GM04504 (cell line): ENCODE results near the gene HINT3.
"Not testable (repeated sequence)": the region's sequence is repeated elsewhere in the genome, so short reads cannot be mapped to it uniquely, and the experiment has no call there.

Experiments
- DNase-seq: peaks from one replicate; pipeline ENCODE4 v3.0.0-alpha.2; 2012; ENCODE audit warnings: low read depth

The HINT3 gene

DNA sequence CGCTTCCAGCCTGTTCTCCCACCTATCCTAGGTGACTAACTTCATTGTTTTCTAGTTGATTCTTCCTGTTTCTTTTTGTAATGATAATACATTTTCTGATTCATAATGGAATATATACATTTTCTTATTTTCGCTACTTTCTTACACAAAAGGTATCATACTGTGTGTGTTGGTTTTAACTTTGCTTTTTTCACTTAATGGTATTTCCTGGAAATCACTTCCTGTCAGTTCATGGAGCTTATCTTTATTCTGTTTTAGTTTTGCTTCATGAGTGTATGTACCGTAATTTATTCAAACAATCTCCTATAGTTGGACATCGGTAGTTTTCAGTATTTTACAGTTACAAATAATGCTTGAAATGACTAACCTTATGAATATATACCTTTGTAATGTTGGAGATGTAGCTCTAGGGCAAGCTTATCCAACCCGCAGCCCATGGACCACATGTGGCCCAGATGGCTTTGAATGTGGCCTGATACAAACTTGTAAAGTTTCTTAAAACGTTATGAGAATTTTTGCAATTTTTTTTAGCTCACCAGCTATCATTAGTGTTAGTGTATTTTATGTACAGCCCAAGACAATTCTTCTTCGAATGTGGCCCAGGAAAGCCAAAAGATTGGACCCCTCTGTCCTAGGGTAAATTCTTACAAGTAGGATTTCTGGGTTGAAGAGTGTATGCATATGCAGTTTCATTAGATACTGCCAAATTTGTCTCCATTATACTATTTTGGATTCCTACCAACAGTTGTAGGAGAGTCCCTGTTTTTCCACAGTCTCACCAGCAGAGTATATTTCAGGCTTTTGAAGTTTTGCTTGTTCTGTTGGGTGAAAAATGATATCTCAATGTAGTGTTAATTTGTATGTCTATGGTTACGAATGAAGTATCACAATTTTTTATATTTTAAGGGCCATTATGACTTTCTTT, 46.4 kb downstream of the HINT3 start:
- DNase-seq, result no peak

DNA sequence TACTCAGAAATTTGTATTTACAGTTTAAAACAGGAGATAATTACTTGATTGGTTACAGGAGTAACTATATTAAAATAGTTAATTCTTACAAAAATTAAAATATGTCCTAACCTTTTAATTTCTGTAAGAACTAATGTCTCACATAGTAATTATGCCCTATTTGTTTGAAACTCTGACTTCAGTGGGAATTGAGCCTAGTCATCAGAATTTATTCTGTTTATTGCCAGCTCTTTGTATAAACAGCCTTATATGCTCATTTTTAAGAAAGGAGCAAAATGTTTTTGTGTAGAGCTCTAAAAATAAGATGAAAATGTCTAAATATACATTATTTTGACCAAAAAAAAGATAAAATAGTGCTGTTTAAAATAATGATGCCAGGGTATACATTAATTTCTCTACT, 51.2 kb downstream of the HINT3 start:
- no peak for DNase-seq

DNA sequence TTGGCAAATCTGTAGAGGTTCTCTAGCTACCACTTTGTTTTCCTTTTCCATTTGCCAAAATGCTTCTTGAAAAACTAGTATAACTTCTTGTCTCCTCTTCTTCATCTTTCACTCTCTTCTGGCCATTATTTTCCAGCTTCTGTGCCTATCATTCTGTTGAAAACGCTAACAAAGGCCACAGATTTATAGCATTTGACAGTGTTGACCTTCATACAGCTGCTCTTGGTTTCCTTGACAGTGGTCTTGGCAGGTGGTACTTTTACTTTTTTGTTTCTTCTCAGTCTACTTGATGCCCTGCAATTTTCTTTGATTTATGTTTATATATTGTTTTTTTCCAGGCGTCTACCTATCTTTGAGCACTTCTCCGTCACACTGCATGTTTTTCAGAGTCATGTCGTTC, 53.5 kb downstream of the HINT3 start:
- DNase-seq, result no peak

DNA sequence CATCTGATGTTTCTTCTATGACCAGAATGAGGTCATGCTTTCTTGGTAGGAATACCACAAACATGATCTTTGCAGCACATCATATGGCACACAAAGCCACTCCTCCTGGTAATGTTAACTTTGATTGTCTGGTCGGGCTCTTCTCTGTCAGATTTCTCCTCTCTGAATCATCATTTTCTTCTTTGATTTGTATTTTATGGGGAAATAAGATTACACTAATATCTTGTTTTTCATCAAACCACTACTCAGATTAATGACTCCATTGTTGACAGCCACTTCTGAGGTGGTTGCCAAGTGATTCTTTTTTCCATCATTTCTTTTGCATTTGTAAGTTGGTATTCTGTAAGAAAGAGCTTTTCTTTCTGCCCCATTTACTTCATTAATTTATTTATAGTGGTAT, 59.3 kb downstream of the HINT3 start:
- no peak for DNase-seq

DNA sequence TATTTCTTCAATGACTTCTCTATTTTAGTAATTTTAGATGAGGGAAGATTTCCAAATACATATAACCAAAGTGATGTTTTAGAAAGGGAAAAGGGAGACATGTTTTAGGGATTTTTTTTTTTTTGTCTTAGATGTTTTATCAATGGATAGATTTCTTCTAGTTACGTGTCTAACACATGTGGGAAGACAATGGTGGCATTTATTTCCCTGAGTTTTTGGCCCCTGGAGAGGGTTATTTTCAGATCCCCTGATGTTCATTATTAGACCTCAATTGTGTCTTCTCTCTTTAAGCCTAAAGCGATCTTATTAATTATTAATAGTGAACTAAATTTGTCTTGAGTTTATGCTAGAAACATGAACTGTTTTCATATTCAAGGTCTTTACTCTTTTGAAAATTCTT, 60.0 kb downstream of the HINT3 start:
- no peak for DNase-seq

DNA sequence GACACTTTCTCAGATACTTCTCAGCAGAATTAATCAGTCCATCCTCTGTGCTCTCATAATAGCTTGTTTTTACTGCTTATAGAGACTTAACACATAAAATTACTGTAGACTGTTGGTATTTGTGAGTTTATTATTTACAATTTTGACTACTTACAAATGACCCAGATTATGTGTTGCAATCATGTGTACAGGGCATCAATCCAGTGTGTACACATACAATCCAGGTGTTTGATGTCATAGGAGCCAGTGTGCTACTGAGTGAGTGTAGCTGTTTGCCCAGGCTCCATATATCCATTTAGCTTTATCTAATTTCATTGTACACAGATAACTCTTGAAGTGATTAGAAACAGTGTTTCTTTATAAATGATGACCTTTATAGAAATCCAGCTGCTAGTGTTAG, 61.1 kb downstream of the HINT3 start:
- no peak for DNase-seq

DNA sequence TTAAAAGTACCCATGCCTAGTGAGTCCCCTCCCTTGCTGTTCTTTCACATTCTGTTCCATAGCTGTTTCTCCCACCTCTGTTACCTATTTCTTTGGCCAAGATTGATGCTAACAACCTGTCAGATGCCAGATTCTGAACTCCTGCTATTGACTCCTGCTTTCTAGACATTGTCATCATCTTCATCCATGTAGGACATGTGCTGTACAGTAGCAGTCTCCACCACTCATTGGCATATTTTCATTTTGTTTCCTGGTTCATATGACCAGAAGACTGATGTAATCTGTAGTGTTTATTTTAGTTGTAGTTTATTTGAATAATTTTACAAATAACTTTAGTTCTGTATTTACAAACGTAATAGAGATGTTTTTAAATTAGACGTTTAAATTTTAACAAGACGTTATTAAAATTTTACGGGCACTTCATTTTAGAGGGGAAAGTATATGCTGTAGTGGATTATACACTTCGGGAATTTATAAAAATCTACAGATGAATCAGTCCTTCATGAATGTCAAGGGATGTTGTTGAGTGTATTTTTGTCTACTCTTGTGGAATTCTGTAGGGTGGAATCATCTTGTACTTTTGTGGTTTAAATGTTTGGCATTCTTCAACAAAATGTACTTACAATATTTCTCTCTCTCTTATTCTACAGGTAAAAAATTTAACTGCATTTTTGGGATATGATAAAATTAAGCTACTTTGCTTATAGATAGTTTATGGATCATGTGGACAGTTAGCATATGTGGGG, 63.9 kb downstream of the HINT3 start:
- DNase-seq, result no peak

DNA sequence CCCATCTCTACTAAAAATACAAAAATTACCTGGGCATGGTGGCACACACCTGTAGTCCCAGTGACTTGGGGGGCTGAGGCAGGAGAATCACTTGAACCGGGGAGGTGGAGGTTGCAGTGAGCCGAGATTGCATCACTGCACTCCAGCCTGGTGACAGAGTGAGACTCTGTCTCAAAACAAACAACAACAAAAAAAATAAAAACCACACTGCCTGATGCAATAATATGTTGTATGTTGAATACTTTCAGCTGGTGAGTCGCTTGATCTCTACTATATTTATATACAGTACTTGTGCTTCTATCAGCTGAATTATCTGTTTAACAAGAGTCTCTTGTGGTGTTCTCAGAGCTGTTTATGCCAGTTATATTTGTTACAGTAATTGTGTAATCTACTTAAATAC, 66.9 kb downstream of the HINT3 start:
- not testable (repeated sequence) for DNase-seq

DNA sequence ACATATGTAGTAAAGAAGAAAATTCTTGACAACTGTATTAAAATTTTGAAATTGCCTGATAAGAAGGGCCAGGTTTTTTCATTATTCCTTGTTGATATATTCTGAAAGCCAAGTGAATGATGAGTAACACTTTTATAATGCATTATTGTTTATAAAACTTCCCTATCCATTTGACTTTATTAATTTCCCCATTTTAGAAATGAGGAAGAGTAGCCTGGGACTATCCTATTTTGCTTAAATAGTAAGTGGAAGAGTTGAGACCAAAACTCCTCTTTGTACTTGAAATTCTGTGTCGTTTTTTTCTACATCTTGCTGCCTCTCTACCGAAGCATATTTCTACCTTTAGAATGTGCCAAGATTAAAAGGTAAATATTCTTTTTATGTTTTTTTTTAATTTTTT, 69.4 kb downstream of the HINT3 start:
- no peak for DNase-seq

DNA sequence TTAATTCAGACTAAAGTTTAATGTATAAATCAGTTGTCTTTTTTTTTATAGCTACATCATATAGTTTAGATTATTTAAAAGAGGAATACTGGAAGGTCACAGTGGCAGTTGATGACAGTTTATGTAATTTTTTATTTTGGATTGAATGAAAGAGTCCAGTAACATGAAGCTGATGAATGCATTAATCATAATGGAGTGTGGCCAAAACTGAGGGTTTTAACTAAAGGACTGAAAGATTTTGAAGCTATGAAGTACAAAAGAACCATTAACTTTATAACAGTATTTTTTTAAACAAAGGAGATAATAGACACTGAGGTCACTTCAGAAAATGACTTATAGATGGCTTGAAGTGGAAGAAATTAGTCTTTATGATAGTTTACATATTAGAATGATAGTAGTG, 71.0 kb downstream of the HINT3 start:
- DNase-seq, result no peak
